ENCODE results near the gene PALS2.

The PALS2 gene

GRCh38 chr7:24576171-24577025, 3.1 kb downstream of the PALS2 start:
- TF ChIP-seq CTCF (IDR thresholded peaks at IDR 0.05): peak; percentile 65
- peaks cover 15% of the 10 kb centered on the region for H3K9me3 Mint-ChIP-seq
- H3K36me3 Mint-ChIP-seq (ENCODE audit: low read depth): peaks cover 28% of the 10 kb centered on the region
- H3K27me3 Mint-ChIP-seq (ENCODE audit: low read depth, poor library complexity): peaks cover 9% of the 10 kb centered on the region
- DNase-seq: peak; percentile 12
- H3K27ac Mint-ChIP-seq: no peak overlapping the region
- peaks cover 56% of the 10 kb centered on the region for H3K4me1 Mint-ChIP-seq
- peak overlapping the region; percentile 72 for H3K4me3 Mint-ChIP-seq

GRCh38 chr7:24578052-24578451, 4.8 kb downstream of the PALS2 start:
- H3K27me3 Mint-ChIP-seq (ENCODE audit: low read depth, poor library complexity): no peaks in the 10 kb centered on the region
- peaks cover 18% of the 10 kb centered on the region for H3K9me3 Mint-ChIP-seq
- no peak for TF ChIP-seq CTCF (IDR thresholded peaks at IDR 0.05)
- H3K36me3 Mint-ChIP-seq (ENCODE audit: low read depth): peaks cover 30% of the 10 kb centered on the region
- no peak overlapping the region for H3K4me3 Mint-ChIP-seq
- peaks cover 50% of the 10 kb centered on the region for H3K4me1 Mint-ChIP-seq
- no peak overlapping the region for H3K27ac Mint-ChIP-seq
- DNase-seq: no peak

- H3K9me3 Mint-ChIP-seq: peaks cover 29% of the 10 kb centered on the region
- DNase-seq: no peak
- peaks cover 36% of the 10 kb centered on the region for H3K36me3 Mint-ChIP-seq (ENCODE audit: low read depth)
- no peak overlapping the region for H3K4me3 Mint-ChIP-seq
- peaks cover 36% of the 10 kb centered on the region for H3K4me1 Mint-ChIP-seq
- no peak overlapping the region for H3K27ac Mint-ChIP-seq
- H3K27me3 Mint-ChIP-seq (ENCODE audit: low read depth, poor library complexity): no peaks in the 10 kb centered on the region
- no peak for TF ChIP-seq CTCF (IDR thresholded peaks at IDR 0.05)
These were observed 7.2 kb downstream of the PALS2 start for GRCh38 chr7:24580283-24580946.

- Mint-ChIP-seq H3K4me1 (peaks cover 23% of the 10 kb centered on the region), H3K27me3 (ENCODE audit: low read depth, poor library complexity) (no peaks in the 10 kb centered on the region), H3K4me3 (no peak overlapping the region), H3K27ac (no peak overlapping the region), H3K9me3 (peaks cover 34% of the 10 kb centered on the region), H3K36me3 (ENCODE audit: low read depth) (peaks cover 42% of the 10 kb centered on the region)
- no peak for TF ChIP-seq CTCF (IDR thresholded peaks at IDR 0.05)
- DNase-seq: no peak
These were observed 8.9 kb downstream of the PALS2 start for GRCh38 chr7:24582166-24582565.

GRCh38 chr7:24587853-24588252, 14.6 kb downstream of the PALS2 start:
- H3K27me3 Mint-ChIP-seq (ENCODE audit: low read depth, poor library complexity): no peaks in the 10 kb centered on the region
- peaks cover 4% of the 10 kb centered on the region for H3K4me1 Mint-ChIP-seq
- H3K36me3 Mint-ChIP-seq (ENCODE audit: low read depth): peaks cover 18% of the 10 kb centered on the region
- H3K27ac Mint-ChIP-seq: no peak overlapping the region
- H3K4me3 Mint-ChIP-seq: no peak overlapping the region
- H3K9me3 Mint-ChIP-seq: peaks cover 18% of the 10 kb centered on the region
- peak; percentile 26 for DNase-seq
- TF ChIP-seq CTCF (IDR thresholded peaks at IDR 0.05): peak; percentile 44
